ENCODE results near the gene ALDH9A1.

ALDH9A1 gene

DNA sequence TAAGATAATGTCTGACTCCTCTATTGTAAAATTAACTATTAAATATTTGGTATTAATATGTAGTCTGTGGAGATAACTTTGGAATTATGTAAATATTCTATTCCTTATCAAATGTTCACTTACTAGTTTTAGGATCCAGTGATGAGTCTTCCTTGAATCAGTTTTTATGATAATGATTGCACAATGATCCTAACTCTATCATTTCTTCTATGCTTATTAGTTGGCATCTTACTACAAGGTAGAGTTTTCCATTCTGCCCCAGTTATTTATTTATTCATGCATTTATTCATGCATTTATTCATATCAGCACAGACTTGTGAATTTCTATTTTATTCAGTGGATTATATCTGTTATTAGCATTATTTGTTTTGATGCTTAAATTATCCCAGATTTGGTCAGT, 74.7 kb downstream of the ALDH9A1 start:
- DNase-seq (ENCODE audit: low spot score) = no peak

DNA sequence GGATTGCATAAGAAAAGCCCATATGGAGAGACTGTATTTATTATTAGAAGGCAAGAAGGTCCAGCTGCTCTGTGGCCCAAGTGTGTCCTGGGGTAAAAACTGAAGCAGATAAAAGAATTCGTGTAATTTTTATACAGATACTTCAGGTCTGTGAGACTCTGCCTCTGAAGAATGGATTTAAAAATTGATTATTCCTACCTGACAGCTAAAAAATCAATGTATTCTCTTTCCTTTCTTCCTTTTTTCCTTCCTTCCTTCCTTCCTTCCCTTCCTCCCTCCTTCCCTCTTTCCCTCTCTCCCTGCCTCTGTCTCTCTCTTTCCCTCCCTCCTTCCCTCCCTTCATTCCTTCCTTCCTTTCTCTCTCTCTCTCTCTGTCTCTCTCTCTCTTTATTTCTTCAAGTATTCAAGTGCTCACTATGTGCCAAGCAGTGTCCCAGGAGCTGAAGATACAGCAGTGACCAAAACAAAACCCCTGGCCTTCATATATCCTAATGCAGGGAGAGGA, 78.7 kb downstream of the ALDH9A1 start:
- no peak for DNase-seq (ENCODE audit: low spot score)

DNA sequence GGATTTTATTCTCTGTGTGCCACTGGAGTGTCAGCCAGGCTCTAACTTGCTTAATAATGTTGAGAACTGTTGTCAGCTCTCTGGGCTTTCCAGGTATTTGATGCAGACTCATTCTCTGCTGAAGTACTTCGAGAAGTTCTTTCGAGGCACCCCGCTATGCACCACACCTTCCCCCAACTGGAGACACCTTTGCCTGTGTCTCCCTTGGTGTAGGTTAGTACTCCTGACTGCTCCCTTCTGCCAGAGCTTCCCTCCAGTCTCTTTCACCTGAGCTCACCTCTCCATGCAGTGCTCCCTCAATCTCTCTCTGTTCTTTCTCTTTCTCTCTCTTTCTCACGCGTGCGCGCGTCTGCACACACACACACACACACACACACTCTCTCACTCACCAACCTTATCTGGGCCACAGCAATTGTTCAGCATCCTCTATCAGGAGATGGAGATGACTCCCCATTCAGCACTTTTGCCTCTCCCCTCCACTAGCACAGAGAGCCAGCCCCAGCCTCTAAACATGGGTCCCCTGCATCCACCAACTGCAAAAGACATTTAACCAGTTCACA, 81.3 kb downstream of the ALDH9A1 start:
- no peak for DNase-seq (ENCODE audit: low spot score)

DNA sequence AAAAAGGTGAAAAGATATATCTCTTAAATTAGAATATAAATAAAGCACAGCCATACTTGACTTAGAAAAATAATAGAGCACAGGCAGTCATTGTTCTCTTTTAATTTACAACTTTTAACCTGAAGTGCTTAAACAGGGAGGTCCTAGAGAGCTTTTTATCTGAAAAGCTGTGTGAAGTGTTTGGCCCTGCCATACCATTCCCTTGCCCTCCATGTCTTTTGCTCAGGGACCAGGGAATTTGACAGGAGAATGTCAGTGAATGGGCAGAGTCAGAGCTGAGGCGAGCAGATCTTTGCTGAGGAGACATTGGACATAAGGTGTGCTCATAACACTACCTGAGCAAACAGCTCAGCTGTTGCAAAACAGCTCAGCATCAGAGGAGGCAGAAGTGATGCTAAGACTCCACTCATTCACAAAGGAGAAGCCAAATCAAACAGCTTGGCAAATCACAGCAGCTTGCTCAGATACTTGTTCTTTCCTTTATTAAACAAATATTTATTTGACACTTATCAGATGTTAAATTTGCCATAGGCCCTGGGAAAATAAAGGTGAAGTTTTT, 82.2 kb downstream of the ALDH9A1 start:
- DNase-seq (ENCODE audit: low spot score) = no peak
